ENCODE data around the gene CIAO3.

DNA sequence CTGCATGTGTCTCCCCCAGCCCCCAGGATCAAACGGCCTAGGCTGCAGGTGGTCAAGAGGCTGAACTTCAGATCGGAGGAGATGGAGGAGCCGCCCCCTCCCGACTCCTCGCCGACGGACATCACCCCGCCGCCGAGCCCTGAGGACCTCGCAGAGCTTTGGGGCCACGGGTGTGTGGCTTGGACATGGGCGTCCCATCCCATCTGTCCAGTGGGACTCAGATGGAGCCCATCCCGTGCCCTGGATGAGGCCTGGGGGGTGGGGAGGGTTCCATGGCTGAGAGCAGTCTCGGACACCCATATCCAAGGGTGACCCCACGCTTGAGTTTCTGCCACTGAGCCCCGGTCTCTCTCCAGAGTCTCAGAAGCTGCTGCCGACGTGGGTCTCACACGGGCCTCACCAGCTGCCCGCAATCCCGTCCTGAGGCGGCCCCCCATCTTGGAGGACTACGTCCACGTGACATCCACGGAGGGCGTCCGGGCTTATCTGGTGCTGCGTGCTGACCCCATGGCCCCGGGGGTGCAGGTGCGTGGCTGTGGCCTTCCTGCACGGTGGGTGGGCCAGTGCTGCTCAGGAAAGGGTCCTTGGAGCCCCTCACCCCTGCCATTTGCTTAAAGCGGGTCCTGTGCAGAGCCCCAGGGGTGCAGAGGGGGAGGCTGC is 48.5 kb upstream of the CIAO3 start:
- TF ChIP-seq, protein P1, sequence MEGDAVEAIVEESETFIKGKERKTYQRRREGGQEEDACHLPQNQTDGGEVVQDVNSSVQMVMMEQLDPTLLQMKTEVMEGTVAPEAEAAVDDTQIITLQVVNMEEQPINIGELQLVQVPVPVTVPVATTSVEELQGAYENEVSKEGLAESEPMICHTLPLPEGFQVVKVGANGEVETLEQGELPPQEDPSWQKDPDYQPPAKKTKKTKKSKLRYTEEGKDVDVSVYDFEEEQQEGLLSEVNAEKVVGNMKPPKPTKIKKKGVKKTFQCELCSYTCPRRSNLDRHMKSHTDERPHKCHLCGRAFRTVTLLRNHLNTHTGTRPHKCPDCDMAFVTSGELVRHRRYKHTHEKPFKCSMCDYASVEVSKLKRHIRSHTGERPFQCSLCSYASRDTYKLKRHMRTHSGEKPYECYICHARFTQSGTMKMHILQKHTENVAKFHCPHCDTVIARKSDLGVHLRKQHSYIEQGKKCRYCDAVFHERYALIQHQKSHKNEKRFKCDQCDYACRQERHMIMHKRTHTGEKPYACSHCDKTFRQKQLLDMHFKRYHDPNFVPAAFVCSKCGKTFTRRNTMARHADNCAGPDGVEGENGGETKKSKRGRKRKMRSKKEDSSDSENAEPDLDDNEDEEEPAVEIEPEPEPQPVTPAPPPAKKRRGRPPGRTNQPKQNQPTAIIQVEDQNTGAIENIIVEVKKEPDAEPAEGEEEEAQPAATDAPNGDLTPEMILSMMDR (IDR thresholded peaks at IDR 0.05): no peak
- TF ChIP-seq POLR2A (IDR thresholded peaks at IDR 0.05): no peak

All from suprapubic skin (tissue), 3 donors.